ENCODE results near the gene FAM120A.

DNA sequence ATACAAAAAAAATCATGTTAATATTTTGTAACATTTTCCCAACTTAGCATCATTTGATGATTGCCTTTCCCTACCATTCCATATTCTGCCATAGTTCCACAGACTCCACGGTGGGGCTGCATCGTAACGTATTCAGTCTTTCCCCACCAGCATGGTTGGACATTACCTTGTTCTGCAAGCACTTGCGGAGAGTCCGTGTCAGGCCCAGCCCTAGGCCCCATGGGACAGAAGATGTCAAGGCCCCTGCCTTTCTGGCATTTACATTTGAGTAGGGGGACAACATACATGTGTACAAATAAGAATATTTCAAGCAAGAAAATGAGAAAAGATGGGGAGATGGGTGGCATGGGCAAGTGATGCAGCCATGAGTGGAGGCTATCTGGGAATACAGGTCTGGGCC lies 116.7 kb downstream of the FAM120A start:
- TF ChIP-seq CHD1 (IDR thresholded peaks at IDR 0.05; ENCODE audit: low read length), result no peak
- no peak for TF ChIP-seq ZNF282 (CRISPR knock-in tag; IDR thresholded peaks at IDR 0.05)
- TF ChIP-seq RAD21 (CRISPR knock-in tag; conservative IDR thresholded peaks at IDR 0.05 in 1 of 2, IDR thresholded peaks at IDR 0.05 in 1 of 2), result no peak
- TF ChIP-seq CEBPB (tag; IDR thresholded peaks at IDR 0.05), result no peak
- no peak for TF ChIP-seq SIN3B (IDR thresholded peaks at IDR 0.05; ENCODE audit: low read depth)
- TF ChIP-seq, protein P1, sequence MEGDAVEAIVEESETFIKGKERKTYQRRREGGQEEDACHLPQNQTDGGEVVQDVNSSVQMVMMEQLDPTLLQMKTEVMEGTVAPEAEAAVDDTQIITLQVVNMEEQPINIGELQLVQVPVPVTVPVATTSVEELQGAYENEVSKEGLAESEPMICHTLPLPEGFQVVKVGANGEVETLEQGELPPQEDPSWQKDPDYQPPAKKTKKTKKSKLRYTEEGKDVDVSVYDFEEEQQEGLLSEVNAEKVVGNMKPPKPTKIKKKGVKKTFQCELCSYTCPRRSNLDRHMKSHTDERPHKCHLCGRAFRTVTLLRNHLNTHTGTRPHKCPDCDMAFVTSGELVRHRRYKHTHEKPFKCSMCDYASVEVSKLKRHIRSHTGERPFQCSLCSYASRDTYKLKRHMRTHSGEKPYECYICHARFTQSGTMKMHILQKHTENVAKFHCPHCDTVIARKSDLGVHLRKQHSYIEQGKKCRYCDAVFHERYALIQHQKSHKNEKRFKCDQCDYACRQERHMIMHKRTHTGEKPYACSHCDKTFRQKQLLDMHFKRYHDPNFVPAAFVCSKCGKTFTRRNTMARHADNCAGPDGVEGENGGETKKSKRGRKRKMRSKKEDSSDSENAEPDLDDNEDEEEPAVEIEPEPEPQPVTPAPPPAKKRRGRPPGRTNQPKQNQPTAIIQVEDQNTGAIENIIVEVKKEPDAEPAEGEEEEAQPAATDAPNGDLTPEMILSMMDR (IDR thresholded peaks at IDR 0.05 in 2 of 3, conservative IDR thresholded peaks at IDR 0.05 in 1 of 3; ENCODE audit: insufficient read depth in 2 of 3, low read depth in 1 of 3, low read length in 3 of 3), result no peak
- TF ChIP-seq FOXJ3 (CRISPR knock-in tag; IDR thresholded peaks at IDR 0.05), result no peak
- no peak for TF ChIP-seq RREB1 (CRISPR knock-in tag; IDR thresholded peaks at IDR 0.05)
- TF ChIP-seq SMARCB1 (IDR thresholded peaks at IDR 0.05; ENCODE audit: insufficient read length, low read depth), result no peak
- TF ChIP-seq GABPA (tag; conservative IDR thresholded peaks at IDR 0.05; ENCODE audit: low read depth), result no peak
- TF ChIP-seq TAF1 (IDR thresholded peaks at IDR 0.05; ENCODE audit: control insufficient read depth, extremely low read depth, insufficient read depth, low read length, severe bottlenecking), result no peak
- no peak for TF ChIP-seq JUND (IDR thresholded peaks at IDR 0.05; ENCODE audit: borderline replicate concordance, low read depth, low read length)
- TF ChIP-seq JUND (tag; IDR thresholded peaks at IDR 0.05; ENCODE audit: borderline replicate concordance, low read depth, low read length), result no peak
- TF ChIP-seq, protein P2, sequence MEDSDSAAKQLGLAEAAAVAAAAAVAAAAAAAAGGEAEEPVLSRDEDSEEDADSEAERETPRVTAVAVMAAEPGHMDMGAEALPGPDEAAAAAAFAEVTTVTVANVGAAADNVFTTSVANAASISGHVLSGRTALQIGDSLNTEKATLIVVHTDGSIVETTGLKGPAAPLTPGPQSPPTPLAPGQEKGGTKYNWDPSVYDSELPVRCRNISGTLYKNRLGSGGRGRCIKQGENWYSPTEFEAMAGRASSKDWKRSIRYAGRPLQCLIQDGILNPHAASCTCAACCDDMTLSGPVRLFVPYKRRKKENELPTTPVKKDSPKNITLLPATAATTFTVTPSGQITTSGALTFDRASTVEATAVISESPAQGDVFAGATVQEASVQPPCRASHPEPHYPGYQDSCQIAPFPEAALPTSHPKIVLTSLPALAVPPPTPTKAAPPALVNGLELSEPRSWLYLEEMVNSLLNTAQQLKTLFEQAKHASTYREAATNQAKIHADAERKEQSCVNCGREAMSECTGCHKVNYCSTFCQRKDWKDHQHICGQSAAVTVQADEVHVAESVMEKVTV (CRISPR knock-in tag; IDR thresholded peaks at IDR 0.05), result no peak
